GM18519 (cell line): ENCODE measurements around the gene TAB3.

Experiments
- ATAC-seq: cut with Tn5 transposase; IDR thresholded peaks from one replicate; pipeline ENCODE4 v1.9.1; 2021; ENCODE audit warnings: mild to moderate bottlenecking, moderate library complexity; ENCODE audit not compliant: unreplicated experiment, low FRiP score

TAB3 gene

GRCh38 chrX:30777575-30777974, 111.5 kb downstream of the TAB3 start:
- no peak for ATAC-seq
